Activated naive CD8-positive, alpha-beta T cell treated with anti-CD3 and anti-CD28 coated beads, Interleukin-2, amount 50 U/mL, for 24 hours (primary cell): Measurements from ENCODE around the gene TLX2.
"Not testable (repeated sequence)": the region's sequence is repeated elsewhere in the genome, so short reads cannot be mapped to it uniquely, and the experiment has no call there.

ENCODE experiments used
- ATAC-seq: fragments of 150-1000 bp; cut with Tn5 transposase; one replicate; pipeline ENCODE4 v1.10.0; 2021
- DNase-seq: peaks from one replicate; pipeline ENCODE4 v3.0.0; 2021
- H3K27ac Mint-ChIP-seq: one replicate; pipeline ENCODE4 v1.8.0; 2021; ENCODE audit warnings: mild to moderate bottlenecking, mixed read lengths
- H3K27me3 Mint-ChIP-seq: one replicate; pipeline ENCODE4 v1.8.0; 2021; ENCODE audit warnings: mixed read lengths
- H3K36me3 Mint-ChIP-seq: one replicate; pipeline ENCODE4 v1.8.0; 2021; ENCODE audit warnings: low read depth, mixed read lengths
- H3K4me1 Mint-ChIP-seq: one replicate; pipeline ENCODE4 v1.8.0; 2021; ENCODE audit warnings: mixed read lengths
- H3K4me3 Mint-ChIP-seq: one replicate; pipeline ENCODE4 v1.8.0; 2021; ENCODE audit warnings: mild to moderate bottlenecking, moderate library complexity, mixed read lengths
- H3K9me3 Mint-ChIP-seq: one replicate; pipeline ENCODE4 v1.8.0; 2021; ENCODE audit warnings: mixed read lengths

The TLX2 gene

DNA sequence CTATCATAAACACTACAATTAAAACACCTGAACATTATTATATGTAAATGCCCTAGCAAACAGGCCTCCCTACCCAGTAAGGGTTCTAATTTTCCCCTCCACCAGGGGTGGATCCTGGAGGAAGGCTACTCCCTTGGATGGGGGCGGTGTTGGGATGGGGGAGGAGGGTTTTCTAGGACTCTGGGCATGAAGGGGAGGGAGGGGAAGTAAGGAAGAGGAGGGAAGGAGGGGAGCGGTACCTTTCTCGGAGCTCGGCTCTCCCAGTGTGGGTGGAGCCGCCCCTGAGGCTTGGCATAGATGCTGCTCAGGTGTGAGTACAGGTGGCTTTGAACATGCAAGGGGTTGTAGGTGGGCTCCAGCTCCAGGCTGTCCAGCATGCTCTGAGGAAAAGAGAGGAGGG is 45.7 kb downstream of the TLX2 start:
- no peak for ATAC-seq
- Mint-ChIP-seq H3K36me3 (peaks cover 5% of the 10 kb centered on the region), H3K4me1 (peaks cover 26% of the 10 kb centered on the region)

GRCh38 chr2:74560591-74560990 is 46.3 kb downstream of the TLX2 start:
- Mint-ChIP-seq H3K4me1 (peaks cover 22% of the 10 kb centered on the region), H3K36me3 (peaks cover 5% of the 10 kb centered on the region), H3K27ac (no peak overlapping the region), H3K27me3 (peaks cover 25% of the 10 kb centered on the region), H3K4me3 (no peak overlapping the region), H3K9me3 (no peaks in the 10 kb centered on the region)
- no peak for ATAC-seq
- no peak for DNase-seq

More for the DNA sequence above, 45.7 kb downstream of the TLX2 start:
- Mint-ChIP-seq H3K4me3 (no peak overlapping the region), H3K27ac (no peak overlapping the region), H3K27me3 (peaks cover 25% of the 10 kb centered on the region), H3K9me3 (no peaks in the 10 kb centered on the region)
- DNase-seq: no peak

GRCh38 chr2:74561022-74561421 is 46.8 kb downstream of the TLX2 start:
- H3K9me3 Mint-ChIP-seq, ATAC-seq, H3K27ac Mint-ChIP-seq, DNase-seq, H3K36me3 Mint-ChIP-seq, H3K4me3 Mint-ChIP-seq: not testable (repeated sequence)
- Mint-ChIP-seq H3K4me1 (peaks cover 25% of the 10 kb centered on the region), H3K27me3 (peaks cover 26% of the 10 kb centered on the region)

- peaks cover 30% of the 10 kb centered on the region for H3K4me1 Mint-ChIP-seq
- H3K27me3 Mint-ChIP-seq: peaks cover 26% of the 10 kb centered on the region
- H3K36me3 Mint-ChIP-seq: no peaks in the 10 kb centered on the region
- no peak for ATAC-seq
- no peak overlapping the region for H3K27ac Mint-ChIP-seq
- H3K9me3 Mint-ChIP-seq: no peaks in the 10 kb centered on the region
- DNase-seq: no peak
- H3K4me3 Mint-ChIP-seq: no peak overlapping the region
Observed at GRCh38 chr2:74562126-74562775, 48.0 kb downstream of the TLX2 start.

DNA sequence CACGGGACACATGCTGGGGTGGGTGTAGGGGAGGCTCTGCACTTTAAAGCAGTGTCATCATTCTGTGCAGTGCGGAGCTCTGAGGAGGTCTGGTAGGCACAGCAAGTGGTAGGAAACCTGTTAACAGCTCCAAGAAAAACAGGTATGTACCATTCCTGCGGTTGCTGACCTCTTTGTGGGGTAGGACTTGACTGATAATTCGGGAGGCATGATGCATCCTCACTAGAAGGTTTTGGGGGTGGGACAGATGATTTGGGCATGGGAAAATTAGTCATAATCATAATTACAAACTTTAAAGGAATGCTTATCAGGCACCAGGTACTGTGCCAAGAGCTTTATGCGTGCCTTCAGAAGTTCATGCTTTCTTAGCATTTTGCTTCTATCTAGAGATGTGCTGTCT is 50.0 kb downstream of the TLX2 start:
- Mint-ChIP-seq H3K4me1 (peaks cover 47% of the 10 kb centered on the region), H3K27me3 (peaks cover 26% of the 10 kb centered on the region), H3K36me3 (no peaks in the 10 kb centered on the region), H3K4me3 (no peak overlapping the region), H3K27ac (no peak overlapping the region), H3K9me3 (no peaks in the 10 kb centered on the region)
- DNase-seq (no peak), ATAC-seq (no peak)

DNA sequence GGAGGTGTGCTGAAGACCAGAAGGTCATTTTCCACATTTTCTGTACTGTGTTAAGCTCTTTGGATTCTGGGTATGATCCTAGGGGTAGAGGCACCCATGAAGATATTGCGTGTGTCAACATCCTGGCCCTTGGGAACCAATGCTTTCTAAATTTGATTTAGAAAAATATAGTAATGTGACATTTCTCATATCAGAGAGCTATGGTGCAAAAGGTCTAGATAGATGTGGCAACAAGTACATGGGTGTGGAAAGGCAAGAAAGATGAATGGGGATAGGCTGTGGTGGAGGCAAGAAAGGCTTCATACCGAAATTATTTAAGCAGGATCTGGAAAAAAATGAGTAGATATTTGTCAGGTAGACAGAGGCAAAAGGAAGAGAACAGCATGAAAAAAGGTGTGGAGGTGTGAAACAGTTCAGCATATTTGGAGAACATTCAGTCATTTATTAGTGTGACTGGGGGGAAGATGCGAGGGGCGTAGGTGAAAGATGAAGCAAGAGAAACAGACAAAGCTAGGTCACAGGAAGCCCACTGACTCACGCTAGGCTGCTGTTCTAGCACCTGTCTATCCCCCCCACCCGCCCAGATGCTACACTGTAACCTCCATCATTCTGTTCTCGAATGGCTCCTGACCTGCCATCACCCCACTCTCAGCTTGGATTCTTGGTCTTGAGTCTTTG is 52.0 kb downstream of the TLX2 start:
- Mint-ChIP-seq H3K4me1 (peaks cover 45% of the 10 kb centered on the region), H3K4me3 (peak overlapping the region; percentile 22), H3K36me3 (no peaks in the 10 kb centered on the region), H3K27me3 (peaks cover 21% of the 10 kb centered on the region), H3K27ac (peak overlapping the region; percentile 77), H3K9me3 (no peaks in the 10 kb centered on the region)
- no peak for DNase-seq
- peak; percentile 4 for ATAC-seq

- Mint-ChIP-seq H3K27me3 (peaks cover 20% of the 10 kb centered on the region), H3K36me3 (no peaks in the 10 kb centered on the region), H3K4me1 (peaks cover 45% of the 10 kb centered on the region), H3K4me3 (peak overlapping the region; percentile 22), H3K27ac (peak overlapping the region; percentile 77), H3K9me3 (no peaks in the 10 kb centered on the region)
- DNase-seq: no peak
- ATAC-seq: peak; percentile 61
Observed at GRCh38 chr2:74566754-74567085, 52.5 kb downstream of the TLX2 start.
